GM18520 (cell line): ENCODE results near the gene CORO1A.
"Not testable (repeated sequence)": the region's sequence is repeated elsewhere in the genome, so short reads cannot be mapped to it uniquely, and the experiment has no call there.

Source experiments
- ATAC-seq: cut with Tn5 transposase; IDR thresholded peaks from one replicate; pipeline ENCODE4 v1.9.1; 2021; ENCODE audit not compliant: unreplicated experiment

CORO1A gene

DNA sequence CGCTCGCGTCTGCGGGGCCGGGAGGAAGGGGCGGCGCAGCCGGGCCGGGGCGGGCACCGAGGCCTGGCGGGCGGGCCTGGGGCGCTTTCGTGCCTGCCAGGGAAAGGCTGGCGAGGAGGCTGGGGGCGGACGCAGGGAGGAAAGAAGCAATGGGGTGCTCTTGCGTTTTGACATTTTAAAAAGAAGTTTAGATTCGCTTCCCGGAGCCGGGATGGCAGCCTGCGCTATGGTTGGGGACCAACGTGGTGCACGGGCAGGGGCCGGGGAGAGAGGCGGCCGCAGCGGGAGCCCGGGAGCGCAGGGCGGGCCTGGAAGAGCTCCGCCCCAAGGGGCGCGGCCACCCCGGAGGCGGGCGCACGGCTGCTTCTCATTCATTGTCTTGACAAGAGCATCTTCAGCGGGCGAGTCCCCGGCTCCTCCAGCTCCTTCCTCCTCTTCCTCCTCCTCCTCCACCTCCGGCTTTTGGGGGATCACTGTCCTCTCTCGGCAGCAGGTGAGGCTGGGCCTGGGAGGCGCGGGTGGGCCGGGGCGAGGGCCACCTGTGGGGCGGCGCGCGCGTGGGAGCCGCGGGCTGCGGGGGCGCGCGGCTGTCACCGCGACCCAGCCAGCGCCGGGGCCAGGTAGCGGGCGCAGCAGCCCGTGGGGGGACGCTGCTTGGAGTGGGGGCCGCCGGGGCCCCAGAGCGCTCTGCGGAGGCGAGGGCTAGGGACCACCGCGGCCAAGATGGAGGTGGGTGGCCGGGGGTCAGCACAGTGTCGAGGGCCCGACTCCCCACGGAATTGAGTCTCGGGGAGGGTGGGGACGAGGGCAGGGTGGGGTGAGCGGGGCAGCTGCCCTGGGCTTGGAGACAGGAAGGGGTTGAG is at the start of gene CORO1A:
TSS of gene CORO1A (plus strand) at position 370 of the 863 bp plus-strand sequence. CDS start 1,608 bp downstream, outside the sequence.
- ATAC-seq: peak; percentile 33

DNA sequence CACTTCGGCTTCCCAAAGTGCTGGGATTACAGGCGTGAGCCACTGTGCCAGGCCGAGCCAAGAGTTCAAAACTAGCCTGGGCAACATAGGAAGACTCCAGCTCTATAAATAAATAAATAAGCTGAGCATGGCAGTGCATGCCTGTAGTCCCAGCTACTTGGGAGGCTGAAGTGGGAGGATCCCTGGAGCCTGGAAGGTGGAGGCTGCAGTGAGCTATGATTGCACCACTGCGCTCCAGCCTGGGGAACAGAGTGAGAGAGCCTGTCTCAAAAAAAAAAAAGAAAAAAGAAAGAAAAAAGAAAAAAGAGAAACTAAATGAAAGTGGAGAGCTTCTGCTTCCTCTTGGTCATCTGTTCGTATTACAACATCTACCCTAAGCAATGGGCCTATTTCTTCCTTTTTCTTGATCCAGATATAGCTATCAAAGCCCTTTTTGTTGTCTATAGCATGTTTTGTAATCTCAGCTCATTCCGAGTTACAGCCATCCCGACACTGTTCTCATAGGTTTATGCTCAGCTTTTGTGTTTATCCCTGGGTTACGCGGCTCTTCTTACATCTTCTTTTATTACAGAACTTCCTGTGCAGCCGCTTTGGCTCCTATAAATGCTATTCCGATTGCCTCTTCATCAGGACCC is 46.3 kb upstream of the CORO1A start:
- ATAC-seq: no peak

DNA sequence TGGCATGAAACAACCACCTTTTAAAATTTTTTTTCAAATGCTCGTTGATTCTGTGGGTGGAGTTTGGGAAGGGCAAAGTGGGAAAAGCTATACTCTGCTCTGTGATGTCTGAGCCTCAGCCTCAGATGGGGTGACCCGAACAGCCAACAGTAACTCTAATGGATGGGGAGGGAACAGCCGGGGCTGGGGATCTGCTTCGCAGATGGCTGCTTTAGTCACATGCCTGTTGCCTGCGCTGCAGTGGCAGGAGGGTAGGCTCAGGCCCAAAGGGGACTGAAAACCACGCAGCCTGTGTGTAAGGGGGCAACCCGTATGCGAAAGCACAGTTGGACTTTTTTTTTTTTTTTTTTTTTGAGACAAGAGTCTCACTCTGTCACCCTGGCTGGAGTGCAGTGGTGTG is 45.5 kb upstream of the CORO1A start:
- no peak for ATAC-seq

DNA sequence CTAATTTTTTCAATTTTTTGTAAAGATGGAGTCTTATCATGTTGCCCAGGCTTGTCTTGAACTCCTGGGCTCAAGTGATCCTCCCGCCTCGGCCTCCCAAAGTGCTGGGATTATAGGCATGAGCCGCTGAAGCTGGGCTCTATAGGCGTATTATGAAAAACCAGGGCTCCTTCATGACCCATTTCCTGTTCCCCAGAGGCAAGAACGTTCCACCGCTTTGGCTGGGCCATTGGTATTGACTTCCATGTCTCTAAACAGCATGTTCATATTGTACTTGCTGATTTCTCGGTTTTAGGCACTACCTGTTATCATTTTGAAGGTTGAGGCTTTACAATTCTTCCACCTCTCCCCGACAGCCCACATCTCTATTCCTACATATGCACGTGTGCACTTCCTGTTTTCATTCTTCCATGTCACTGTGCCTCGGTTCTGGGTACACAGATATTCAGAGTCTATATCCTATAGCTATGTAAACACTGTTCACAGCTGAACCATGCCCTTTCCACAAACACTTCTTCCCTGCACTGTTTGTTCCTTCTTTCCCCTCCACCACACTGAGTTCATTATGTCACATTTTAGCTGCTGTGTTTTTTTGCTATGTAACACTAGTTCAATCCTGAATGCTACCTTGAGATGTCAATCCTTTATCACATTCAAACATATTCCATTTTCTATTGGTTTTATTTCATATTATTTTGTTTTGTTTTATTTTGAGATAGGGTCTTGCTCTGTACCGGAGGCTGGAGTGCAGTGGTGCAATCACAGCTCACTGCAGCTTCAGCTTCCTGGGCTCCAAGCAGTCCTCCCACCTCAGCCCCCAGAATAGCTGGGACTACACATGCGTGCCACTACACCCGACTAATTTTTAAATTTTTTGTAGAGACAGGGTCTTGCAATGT is 43.6 kb upstream of the CORO1A start:
- no peak for ATAC-seq

DNA sequence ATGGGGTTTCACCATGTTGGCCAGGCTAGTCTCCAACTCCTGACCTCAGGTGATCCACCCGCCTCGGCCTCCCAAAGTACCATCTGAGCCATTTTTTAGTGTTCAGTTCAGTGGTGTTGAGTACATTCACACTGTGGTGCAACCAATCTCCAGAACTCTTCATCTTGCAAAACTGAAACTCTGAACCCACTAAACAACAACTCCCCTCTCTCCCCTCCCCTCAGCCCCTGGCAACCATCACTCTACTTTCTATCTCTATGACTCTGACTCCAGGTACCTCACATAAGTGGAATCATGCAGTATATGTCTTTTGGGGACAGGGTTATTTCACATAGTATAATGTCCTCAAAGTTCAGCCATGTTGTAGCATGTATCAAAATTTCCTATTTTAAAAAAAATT is 41.7 kb upstream of the CORO1A start:
- no peak for ATAC-seq

DNA sequence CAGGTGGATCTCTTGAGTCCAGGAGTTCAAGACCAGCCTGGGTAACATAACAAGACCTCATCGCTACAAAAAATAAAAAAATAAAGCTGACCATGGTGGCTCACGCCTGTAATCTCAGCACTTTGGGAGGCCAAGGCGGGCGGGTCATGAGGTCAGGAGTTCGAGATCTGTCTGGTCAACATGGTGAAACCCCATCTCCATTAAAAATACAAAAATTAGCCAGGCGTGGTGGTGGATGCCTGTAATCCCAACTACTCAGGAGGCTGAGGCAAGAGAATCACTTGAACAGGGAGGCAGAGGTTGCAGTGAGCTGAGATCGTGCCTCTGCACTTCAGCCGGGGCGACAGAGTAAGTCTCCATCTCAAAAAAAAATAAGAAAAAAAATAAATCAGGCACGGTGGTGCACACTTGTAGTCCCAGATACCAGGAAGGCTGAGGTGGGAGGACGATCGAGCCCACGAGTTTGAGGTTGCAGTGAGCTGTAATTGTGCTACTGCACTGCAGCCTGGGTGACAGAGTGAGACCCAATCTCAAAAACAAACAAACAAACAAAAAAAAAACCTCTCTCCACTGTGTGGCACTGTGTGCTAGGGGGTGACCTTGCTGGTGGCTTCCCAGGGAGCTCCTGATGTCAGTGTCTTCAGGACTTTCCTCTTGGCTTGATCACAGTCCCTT is 40.6 kb upstream of the CORO1A start:
- no peak for ATAC-seq

DNA sequence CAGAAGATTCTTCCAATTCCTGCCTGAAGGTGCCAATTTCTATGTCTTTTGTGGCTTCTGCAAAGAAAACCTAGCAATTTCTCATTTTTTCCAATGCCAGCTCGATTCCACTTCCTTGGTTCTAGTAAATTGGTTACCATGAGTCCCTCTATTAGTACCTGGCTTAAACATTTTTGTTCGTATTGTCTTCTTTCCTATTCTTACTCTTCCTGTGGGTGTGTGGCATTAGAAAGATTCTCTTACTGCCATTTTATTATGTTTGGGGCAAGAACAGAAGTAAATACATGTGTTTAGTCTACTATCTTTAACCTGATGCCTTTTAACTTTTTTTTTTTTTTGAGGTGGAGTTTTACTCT is 40.1 kb upstream of the CORO1A start:
- no peak for ATAC-seq

DNA sequence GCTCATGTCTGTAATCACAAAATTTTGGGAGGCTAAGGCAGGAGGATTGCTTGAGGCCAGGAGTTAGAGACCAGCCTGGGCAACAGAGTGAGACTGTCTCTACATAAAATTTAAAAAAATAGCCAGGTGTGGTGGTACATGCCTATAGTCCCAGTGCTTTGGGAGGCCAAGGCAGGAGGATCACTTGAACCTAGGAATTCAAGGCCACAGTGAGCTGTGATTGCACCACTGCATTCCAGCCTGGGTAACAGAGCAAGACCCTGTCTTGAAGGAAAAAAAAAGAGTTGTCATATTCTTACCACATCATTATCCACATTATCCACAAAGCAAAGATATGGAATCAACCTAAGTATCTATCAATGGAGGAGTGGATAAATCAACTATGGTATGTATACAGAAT is 39.4 kb upstream of the CORO1A start:
- no peak for ATAC-seq

DNA sequence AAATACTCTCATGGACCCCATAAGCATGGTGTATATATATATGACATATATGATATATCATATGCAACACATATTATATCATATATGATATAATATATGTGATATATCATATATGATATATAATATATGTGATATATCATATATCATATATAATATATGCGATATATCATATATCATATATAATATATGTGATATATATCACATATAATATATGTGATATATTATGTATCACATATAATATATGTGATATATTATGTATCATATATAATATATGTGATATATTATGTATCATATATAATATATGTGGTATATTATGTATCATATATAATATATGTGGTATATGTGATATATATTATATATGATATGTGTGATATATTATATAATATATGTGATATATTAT is 38.5 kb upstream of the CORO1A start:
- no peak for ATAC-seq

DNA sequence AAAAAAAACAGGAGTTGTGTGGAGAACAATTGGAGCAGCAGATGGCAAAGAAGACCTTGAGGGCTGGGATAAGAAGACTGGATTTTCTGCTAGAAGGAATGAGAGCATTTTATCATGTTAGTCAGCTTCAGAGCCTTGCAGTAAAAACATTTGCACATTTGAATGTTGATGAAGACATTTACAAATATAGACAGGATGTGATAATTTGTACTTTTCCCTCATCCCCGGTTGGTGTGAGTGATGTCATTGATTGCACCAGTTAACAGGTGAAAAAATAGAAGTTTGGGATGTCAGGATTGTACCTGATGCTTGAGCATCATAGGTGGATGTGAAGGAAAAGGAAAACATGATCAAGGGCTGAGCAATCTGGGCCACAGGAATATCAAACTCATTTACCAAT is 37.7 kb upstream of the CORO1A start:
- ATAC-seq: no peak

DNA sequence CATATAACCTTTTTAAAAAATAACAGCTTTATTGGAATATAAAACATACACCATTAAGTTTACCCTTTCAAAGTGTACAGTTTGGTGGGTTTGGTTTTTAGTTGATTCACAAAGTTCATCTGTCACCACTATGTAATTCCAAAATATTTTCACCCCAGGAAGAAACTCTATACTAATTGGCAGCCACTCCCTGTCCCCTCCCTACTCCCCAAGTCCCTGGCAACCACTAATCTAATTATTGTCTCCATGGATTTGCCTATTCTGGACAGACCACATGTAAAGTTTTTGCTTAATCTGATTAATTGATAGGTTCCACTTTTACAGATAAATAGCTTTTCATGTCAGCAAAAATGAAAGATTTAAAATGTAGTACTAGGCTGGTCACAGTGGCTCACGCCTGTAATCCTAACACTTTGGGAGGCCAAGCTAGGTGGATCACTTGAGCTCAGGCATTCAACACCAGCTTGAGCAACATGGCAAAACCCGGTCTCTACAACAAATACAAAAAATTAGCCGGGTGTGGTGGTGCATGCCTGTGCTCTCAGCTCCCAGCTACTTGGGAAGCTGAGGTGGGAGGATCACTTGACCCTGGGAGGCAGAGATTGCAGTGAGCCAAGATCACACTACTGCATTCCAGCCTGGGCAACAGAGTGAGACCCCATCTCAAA is 35.4 kb upstream of the CORO1A start:
- no peak for ATAC-seq

DNA sequence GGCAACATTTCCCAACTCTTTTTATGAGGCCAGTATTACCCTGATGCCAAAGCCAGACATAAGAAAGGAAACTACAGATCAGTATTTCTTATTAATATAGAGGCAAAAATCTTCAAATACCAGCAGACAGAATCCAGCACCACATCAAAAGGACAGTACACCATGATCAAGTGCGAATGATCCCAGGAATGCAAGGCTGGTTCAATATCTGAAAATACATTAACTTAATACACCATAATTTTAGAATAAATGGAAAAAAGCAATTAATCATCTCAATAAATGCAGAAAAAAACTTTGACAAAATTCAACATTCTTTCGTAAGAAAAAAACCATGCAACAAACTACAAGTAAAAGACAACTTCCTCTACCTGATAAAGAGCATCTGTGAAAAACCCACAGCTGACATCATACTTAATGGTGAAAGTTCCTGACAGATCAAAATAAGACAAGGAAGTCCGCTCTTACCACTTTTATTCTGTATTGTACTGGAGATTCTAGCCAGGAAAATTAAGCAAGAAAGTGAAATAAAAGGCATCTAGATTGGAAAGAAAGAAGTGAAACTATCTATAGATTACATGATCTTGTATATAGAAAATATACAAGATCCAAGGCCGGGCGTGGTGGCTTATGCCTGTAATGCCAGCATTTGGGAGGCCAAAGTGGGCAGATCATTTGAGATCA is 34.0 kb upstream of the CORO1A start:
- ATAC-seq: no peak

DNA sequence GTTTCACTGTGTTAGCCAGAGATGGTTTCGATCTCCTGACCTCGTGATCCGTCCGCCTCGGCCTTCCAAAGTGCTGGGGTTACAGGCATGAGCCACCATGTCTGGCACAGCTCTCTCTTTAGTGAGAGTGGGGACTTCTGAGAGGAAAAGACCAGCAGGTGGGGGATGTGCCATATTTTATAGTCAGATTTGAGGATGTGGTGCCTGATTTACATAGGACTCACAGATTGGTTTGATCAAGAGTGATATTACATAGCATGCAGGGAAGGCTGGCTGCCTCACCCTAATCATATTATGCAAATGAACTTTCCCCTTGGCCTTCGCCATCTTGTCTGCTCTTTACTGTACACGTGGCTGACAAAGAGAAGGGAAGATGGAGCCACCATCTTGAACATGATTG is 32.3 kb upstream of the CORO1A start:
- no peak for ATAC-seq

DNA sequence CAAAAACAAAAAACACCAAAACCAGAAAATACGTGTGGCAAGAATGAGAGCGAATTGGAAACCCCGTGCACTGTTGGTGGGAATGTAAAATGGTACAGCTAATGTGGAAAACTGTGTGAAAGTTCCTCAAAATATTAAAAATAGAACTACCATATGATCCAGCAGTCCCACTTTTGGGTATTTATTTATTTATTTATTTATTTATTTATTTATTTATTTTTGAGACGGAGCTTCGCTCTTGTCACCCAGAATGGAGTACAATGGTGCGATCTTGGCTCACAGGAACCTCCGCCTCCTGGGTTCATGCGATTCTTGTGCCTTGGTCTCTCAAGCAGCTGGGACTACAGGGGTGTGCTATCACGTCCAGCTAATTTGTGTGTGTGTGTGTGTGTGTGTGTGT is 30.9 kb upstream of the CORO1A start:
- no peak for ATAC-seq

DNA sequence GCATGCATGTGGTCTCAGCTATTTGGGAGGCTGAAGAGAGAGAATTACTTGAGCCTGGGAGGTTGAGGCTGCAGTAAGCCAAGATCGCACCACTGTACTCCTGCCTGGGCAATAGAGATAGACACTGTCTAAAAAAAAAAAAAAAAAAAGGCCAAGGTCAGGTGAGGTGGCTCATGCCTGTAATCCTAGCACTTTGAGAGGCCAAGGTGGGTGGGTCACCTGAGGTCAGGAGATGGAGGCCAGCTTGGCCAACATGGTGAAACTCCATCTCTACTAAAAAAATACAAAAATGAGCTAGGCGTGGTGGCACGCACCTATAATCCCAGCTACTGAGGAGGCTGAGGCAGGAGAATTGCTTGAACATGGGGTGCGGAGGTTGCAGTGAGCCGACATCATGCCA is 28.2 kb upstream of the CORO1A start:
- ATAC-seq: no peak

DNA sequence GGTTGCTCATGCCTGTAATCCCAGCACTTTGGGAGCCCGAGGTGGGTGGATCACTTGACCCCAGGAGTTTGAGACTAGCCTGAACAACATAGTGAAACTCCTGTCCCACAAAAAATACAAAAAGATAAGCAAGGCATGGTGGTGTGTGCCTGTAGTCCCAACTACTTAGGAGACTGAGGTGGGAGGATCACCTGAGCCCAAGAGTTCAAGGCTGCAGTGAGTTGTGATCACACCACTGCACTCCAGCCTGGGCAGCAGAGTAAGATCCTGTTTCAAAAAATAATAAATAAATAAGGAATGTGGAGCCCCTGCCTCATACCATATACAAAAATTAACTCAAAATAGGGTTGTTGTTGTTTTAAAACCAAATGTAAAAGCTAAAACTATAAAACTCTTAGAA is 26.2 kb upstream of the CORO1A start:
- ATAC-seq: no peak

DNA sequence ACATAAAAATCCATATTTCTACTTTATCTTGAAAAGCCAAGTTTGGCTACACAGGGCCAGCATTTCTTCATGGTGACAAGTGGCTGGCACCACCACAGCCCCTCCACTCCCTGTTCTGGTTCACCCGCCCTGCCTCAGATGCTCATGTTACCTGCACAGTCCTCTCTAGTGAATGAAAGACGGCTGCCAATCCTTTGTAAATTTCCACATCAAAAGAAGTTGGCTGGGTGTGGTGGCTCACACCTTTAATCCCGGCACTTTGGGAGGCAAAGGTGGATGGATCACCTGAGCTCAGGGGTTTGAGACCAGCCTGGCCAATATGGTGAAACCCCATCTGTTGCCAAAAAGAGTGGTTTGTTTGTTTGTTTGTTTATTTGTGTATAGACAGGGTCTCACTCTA is 19.9 kb upstream of the CORO1A start:
- ATAC-seq: no peak

DNA sequence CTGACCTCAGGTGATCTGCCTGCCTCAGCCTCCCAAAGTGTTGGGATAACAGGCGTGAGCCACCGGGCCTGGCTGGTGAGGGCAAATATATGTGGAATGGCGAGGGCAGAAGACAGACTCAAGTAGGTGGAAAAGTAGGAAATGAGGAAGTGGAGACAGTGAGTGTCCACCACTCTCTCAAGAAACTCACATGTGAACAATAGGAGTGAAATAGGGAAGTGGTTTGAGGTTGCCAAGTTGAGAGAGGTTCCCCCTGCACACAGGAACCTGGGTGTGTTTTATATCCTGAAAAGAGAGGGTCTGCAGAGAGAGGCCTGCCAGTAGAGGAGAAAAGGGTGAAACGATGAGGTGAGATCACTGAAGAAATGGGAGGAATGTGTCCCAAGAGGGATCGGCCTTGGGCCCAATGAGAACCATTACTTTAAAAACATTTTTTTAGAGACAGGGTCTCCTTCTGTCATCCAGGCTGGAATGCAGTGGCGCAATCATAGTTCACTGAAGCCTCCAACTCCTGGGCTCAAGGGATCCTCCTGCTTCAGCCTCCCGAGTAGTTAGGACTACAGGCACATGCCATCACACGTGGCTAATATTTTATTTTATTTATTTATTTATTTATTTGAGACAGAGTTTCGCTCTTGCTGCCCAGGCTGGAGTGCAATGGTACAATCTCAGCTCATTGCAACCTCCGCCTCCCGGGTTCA is 17.1 kb upstream of the CORO1A start:
- no peak for ATAC-seq

DNA sequence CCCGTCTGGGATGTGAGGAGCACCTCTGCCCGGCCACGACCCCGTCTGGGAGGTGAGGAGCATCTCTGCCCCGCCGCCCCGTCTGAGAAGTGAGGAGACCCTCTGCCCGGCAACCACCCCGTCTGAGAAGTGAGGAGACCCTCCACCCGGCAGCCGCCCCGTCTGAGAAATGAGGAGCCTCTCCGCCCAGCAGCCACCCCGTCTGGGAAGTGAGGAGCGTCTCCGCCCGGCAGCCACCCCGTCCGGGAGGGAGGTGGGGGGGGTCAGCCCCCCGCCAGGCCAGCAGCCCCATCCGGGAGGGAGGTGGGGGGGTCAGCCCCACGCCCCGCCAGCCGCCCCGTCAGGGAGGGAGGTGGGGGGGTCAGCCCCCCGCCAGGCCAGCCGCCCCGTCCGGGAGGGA is 14.7 kb upstream of the CORO1A start:
- not testable (repeated sequence) for ATAC-seq
